Right renal cortex interstitium (tissue), 3 donors: Measurements from ENCODE around the gene CEP126. TPM values are rescaled to one million over a fixed set of nuclear protein-coding genes. Genes with fewer than 3 reads are reported as not detected.
"Not testable (repeated sequence)": the region's sequence is repeated elsewhere in the genome, so short reads cannot be mapped to it uniquely, and the experiment has no call there.

Experiments
- DNase-seq, 3 donors: peaks; one replicate each; pipeline ENCODE4 v3.0.0-alpha.2; 2013; ENCODE audit warnings: low read depth in 3 of 3, low spot score in 2 of 3
- polyA plus RNA-seq, 3 donors: library from polyadenylated mRNA; unstranded; fragments of 120-200 nt; gene quantifications; one replicate each; pipeline ENCODE4 v1.2.1, GENCODE V29; 2013; ENCODE audit not compliant: insufficient read length in 3 of 3

Gene CEP126
- polyA plus RNA-seq, 3 donors, result 4.4 to 5.2 (median 4.8) TPM

GRCh38 chr11:101929294-101929915 is 14.6 kb downstream of the CEP126 start:
- DNase-seq, result no peak

- no peak for DNase-seq
These were observed 16.9 kb downstream of the CEP126 start for GRCh38 chr11:101931692-101932091.

GRCh38 chr11:101940901-101941520 is 26.2 kb downstream of the CEP126 start:
- no peak for DNase-seq

GRCh38 chr11:101944923-101945322 is 30.1 kb downstream of the CEP126 start:
- DNase-seq, result no peak

- DNase-seq, result no peak
These were observed 30.6 kb downstream of the CEP126 start for GRCh38 chr11:101945448-101945847.

- no peak for DNase-seq
These were observed 34.9 kb downstream of the CEP126 start for GRCh38 chr11:101949680-101950220.

GRCh38 chr11:101955278-101955677 is 40.5 kb downstream of the CEP126 start:
- DNase-seq, result no peak

- no peak for DNase-seq
These were observed 40.9 kb downstream of the CEP126 start for GRCh38 chr11:101955701-101956100.

- no peak for DNase-seq
These were observed 45.4 kb downstream of the CEP126 start for GRCh38 chr11:101960231-101960630.

GRCh38 chr11:101964200-101964599 is 49.4 kb downstream of the CEP126 start:
- DNase-seq, result not testable (repeated sequence)

- DNase-seq, result no peak
These were observed 59.4 kb downstream of the CEP126 start for GRCh38 chr11:101974255-101974654.

GRCh38 chr11:101974771-101975170 is 60.0 kb downstream of the CEP126 start:
- DNase-seq, result no peak

- DNase-seq, result no peak
These were observed 60.9 kb downstream of the CEP126 start for GRCh38 chr11:101975734-101976133.

- no peak for DNase-seq
These were observed 72.6 kb downstream of the CEP126 start for GRCh38 chr11:101987370-101987769.

- DNase-seq, result no peak
These were observed 78.4 kb downstream of the CEP126 start for GRCh38 chr11:101993172-101993571.

- DNase-seq, result not testable (repeated sequence)
These were observed 79.3 kb downstream of the CEP126 start for GRCh38 chr11:101994052-101994469.

GRCh38 chr11:101996111-101996510 is 81.3 kb downstream of the CEP126 start:
- no peak for DNase-seq

- DNase-seq, result no peak
These were observed 87.0 kb downstream of the CEP126 start for GRCh38 chr11:102001657-102002338.

GRCh38 chr11:102004220-102004619 is 89.4 kb downstream of the CEP126 start:
- no peak for DNase-seq

GRCh38 chr11:102005306-102005705 is 90.5 kb downstream of the CEP126 start:
- no peak for DNase-seq

- no peak for DNase-seq
These were observed 92.2 kb downstream of the CEP126 start for GRCh38 chr11:102006835-102007566.
